PFSK-1 (cell line): ENCODE measurements around the gene EPM2AIP1. TPM values are rescaled to one million over a fixed set of nuclear protein-coding genes. Genes with fewer than 3 reads are reported as not detected.

Experiments
- FOXP2 ChIP-seq: optimal IDR thresholded peaks from 2 replicates; pipeline ENCODE3; 2011; ENCODE audit warnings: borderline replicate concordance, control low read depth, inconsistent platforms; ENCODE audit not compliant: insufficient read depth; ENCODE audit errors: extremely low read length, extremely low read depth
- POLR2AphosphoS5 ChIP-seq: IDR thresholded peaks from 2 replicates; pipeline ENCODE4 v1.6.1; 2012; ENCODE audit warnings: low read depth, mild to moderate bottlenecking, control low read depth, low read length, moderate library complexity
- REST ChIP-seq, 2 experiments: IDR thresholded peaks; 2 replicates each; pipeline versions ENCODE4 v1.6.1 to v1.8.0; 2011 to 2012; ENCODE audit warnings: low read depth in 2 of 2, low read length in 2 of 2, control low read depth in 1 of 2, inconsistent platforms in 1 of 2, mild to moderate bottlenecking in 1 of 2, moderate library complexity in 1 of 2; ENCODE audit not compliant: insufficient read depth in 1 of 2
- SIN3A ChIP-seq: IDR thresholded peaks from 2 replicates; pipeline ENCODE4 v1.6.1; 2012; ENCODE audit warnings: mild to moderate bottlenecking, low read length, moderate library complexity, borderline replicate concordance; ENCODE audit not compliant: insufficient read depth
- TAF1 ChIP-seq: IDR thresholded peaks from 2 replicates; pipeline ENCODE4 v1.6.1; 2012; ENCODE audit warnings: low read length, control low read depth, borderline replicate concordance; ENCODE audit not compliant: insufficient read depth
- polyA plus RNA-seq: library from polyadenylated mRNA; unstranded; fragments of >200 nt; gene quantifications from one replicate; pipeline ENCODE4 v1.2.1, GENCODE V29; 2012; ENCODE audit warnings: low read depth, missing spikeins; ENCODE audit not compliant: insufficient read length

Gene EPM2AIP1
- polyA plus RNA-seq = 0.73 TPM

GRCh38 chr3:36992806-36993325 is at the start of gene EPM2AIP1:
EPM2AIP1 (minus strand) TSS chr3:36993131; CDS start chr3:36993077, 54 bp downstream.
- TF ChIP-seq REST (IDR thresholded peaks at IDR 0.05; ENCODE audit: insufficient read depth in 1 of 2, low read depth in 2 of 2, low read length in 2 of 2) (0 out of 4 replicates have a peak, but pooled peaks of 1 of the 2 experiments have one; percentile 5), POLR2AphosphoS5 (peak; percentile 81), TAF1 (peak; percentile 73; the same call in 1 of the 2 replicates), SIN3A (no peak), FOXP2 (peak; percentile 15)

GRCh38 chr3:37041546-37042195 is 48.7 kb upstream of the EPM2AIP1 start:
- no peak for TF ChIP-seq POLR2AphosphoS5
- TF ChIP-seq SIN3A = no peak
- TF ChIP-seq TAF1 = no peak
- no peak for TF ChIP-seq REST (IDR thresholded peaks at IDR 0.05; ENCODE audit: insufficient read depth in 1 of 2, low read depth in 2 of 2, low read length in 2 of 2)
- no peak for TF ChIP-seq FOXP2

GRCh38 chr3:37040231-37040630 is 47.3 kb upstream of the EPM2AIP1 start:
- TF ChIP-seq POLR2AphosphoS5 (no peak), REST (IDR thresholded peaks at IDR 0.05; ENCODE audit: insufficient read depth in 1 of 2, low read depth in 2 of 2, low read length in 2 of 2) (no peak), FOXP2 (no peak), SIN3A (no peak), TAF1 (no peak)

- TF ChIP-seq REST (IDR thresholded peaks at IDR 0.05; ENCODE audit: insufficient read depth in 1 of 2, low read depth in 2 of 2, low read length in 2 of 2) = no peak
- no peak for TF ChIP-seq FOXP2
- no peak for TF ChIP-seq SIN3A
- TF ChIP-seq TAF1 = no peak
- no peak for TF ChIP-seq POLR2AphosphoS5
These were observed 46.4 kb upstream of the EPM2AIP1 start for GRCh38 chr3:37039161-37039846.
